Endothelial cell of umbilical vein (primary cell): Measurements from ENCODE around the gene PECR.

ENCODE experiments used
- CTCF ChIP-seq, 2 donors: IDR thresholded peaks; 1 replicate in 1 of 2; 2 replicates in 1 of 2; pipeline ENCODE4 v1.5.1; 2011; ENCODE audit warnings: low read length in 2 of 2, mild to moderate bottlenecking in 2 of 2, moderate library complexity in 2 of 2, control low read depth in 1 of 2, inconsistent platforms in 1 of 2, low read depth in 1 of 2; ENCODE audit not compliant: insufficient read depth in 1 of 2; ENCODE audit errors: extremely low read depth in 1 of 2
- EZH2 ChIP-seq: IDR thresholded peaks from 2 replicates; pipeline ENCODE4 v1.6.1; 2012; ENCODE audit warnings: borderline replicate concordance, low read depth, mild to moderate bottlenecking, moderate library complexity, low read length, inconsistent platforms; ENCODE audit not compliant: severe bottlenecking

- no peak for TF ChIP-seq CTCF (IDR thresholded peaks at IDR 0.05; ENCODE audit: extremely low read depth in 1 of 2, insufficient read depth in 1 of 2, low read depth in 1 of 2, low read length in 2 of 2)
- TF ChIP-seq EZH2 = no peak
These were observed 32.0 kb upstream of the PECR start for GRCh38 chr2:216113572-216113971.
